ENCODE measurements around the gene CDH23.

CDH23 gene

GRCh38 chr10:71564194-71564820, 167.6 kb downstream of the CDH23 start:
- DNase-seq (ENCODE audit: low read depth), result no peak

GRCh38 chr10:71565284-71566000, 168.7 kb downstream of the CDH23 start:
- no peak for DNase-seq (ENCODE audit: low read depth)

- no peak for DNase-seq (ENCODE audit: low read depth)
These were observed 170.3 kb downstream of the CDH23 start for GRCh38 chr10:71567006-71567405.

- no peak for DNase-seq (ENCODE audit: low read depth)
These were observed 172.3 kb downstream of the CDH23 start for GRCh38 chr10:71568896-71569492.

GRCh38 chr10:71569775-71570588, 173.3 kb downstream of the CDH23 start:
- DNase-seq (ENCODE audit: low read depth), result peak; percentile 66

GRCh38 chr10:71571460-71572175, 174.9 kb downstream of the CDH23 start:
- no peak for DNase-seq (ENCODE audit: low read depth)

- DNase-seq (ENCODE audit: low read depth), result no peak
These were observed 176.2 kb downstream of the CDH23 start for GRCh38 chr10:71572962-71573361.

GRCh38 chr10:71573562-71574518, 177.1 kb downstream of the CDH23 start:
- no peak for DNase-seq (ENCODE audit: low read depth)

GRCh38 chr10:71575451-71575850, 178.7 kb downstream of the CDH23 start:
- no peak for DNase-seq (ENCODE audit: low read depth)

- no peak for DNase-seq (ENCODE audit: low read depth)
These were observed 179.4 kb downstream of the CDH23 start for GRCh38 chr10:71575934-71576801.

- DNase-seq (ENCODE audit: low read depth), result no peak
These were observed 180.1 kb downstream of the CDH23 start for GRCh38 chr10:71576842-71577241.

GRCh38 chr10:71577345-71577744, 180.6 kb downstream of the CDH23 start:
- DNase-seq (ENCODE audit: low read depth), result no peak

- no peak for DNase-seq (ENCODE audit: low read depth)
These were observed 181.3 kb downstream of the CDH23 start for GRCh38 chr10:71578069-71578468.

GRCh38 chr10:71579668-71580067, 182.9 kb downstream of the CDH23 start:
- no peak for DNase-seq (ENCODE audit: low read depth)

GRCh38 chr10:71580415-71580814, 183.7 kb downstream of the CDH23 start:
- DNase-seq (ENCODE audit: low read depth), result no peak

GRCh38 chr10:71580926-71581325, 184.2 kb downstream of the CDH23 start:
- DNase-seq (ENCODE audit: low read depth), result no peak

- DNase-seq (ENCODE audit: low read depth), result no peak
These were observed 184.7 kb downstream of the CDH23 start for GRCh38 chr10:71581376-71581775.

GRCh38 chr10:71582019-71582418, 185.3 kb downstream of the CDH23 start:
- no peak for DNase-seq (ENCODE audit: low read depth)

All from stimulated activated CD4-positive, alpha-beta T cell treated with anti-CD3 and anti-CD28 coated beads, Interleukin-2, amount 100 ng/mL, for 4 hours (primary cell).